Right atrium auricular region (tissue), 2 donors: Measurements from ENCODE around the gene NUB1. TPM values are rescaled to one million over a fixed set of nuclear protein-coding genes. Genes with fewer than 3 reads are reported as not detected.

Experiments
- DNase-seq: peaks from one replicate; pipeline ENCODE4 v3.0.0-alpha.2; 2019; ENCODE audit warnings: low spot score
- H3K27ac ChIP-seq, 2 donors: fragments of 200-600 bp; sonication (generic); 1 replicate in 1 of 2; 2 replicates in 1 of 2; pipeline ENCODE4 v1.5.1; 2016 to 2019
- H3K27me3 ChIP-seq, 2 donors: fragments of 200-600 bp; sonication (generic); one replicate each; pipeline versions ENCODE4 v1.5.1 to v1.6.0; 2017 to 2019
- H3K36me3 ChIP-seq: fragments of 200-600 bp; sonication (generic); one replicate; pipeline ENCODE4 v1.5.1; 2016
- H3K4me1 ChIP-seq, 2 donors: fragments of 200-600 bp; sonication (generic); one replicate each; pipeline versions ENCODE4 v1.5.1 to v1.6.0; 2017 to 2019
- H3K4me3 ChIP-seq, 2 donors: fragments of 200-600 bp; sonication (generic); 1 replicate in 1 of 2; 2 replicates in 1 of 2; pipeline ENCODE4 v1.5.1; 2017 to 2019; ENCODE audit warnings: mild to moderate bottlenecking in 1 of 2, moderate library complexity in 1 of 2
- H3K9me3 ChIP-seq, 2 donors: fragments of 200-600 bp; sonication (generic); one replicate each; pipeline ENCODE4 v1.5.1; 2019
- total RNA-seq, 2 donors: library from RNA; depleted of rRNA; stranded (reverse); fragments of >200 nt; gene quantifications; one replicate each; pipeline ENCODE4 v1.1.0, GENCODE V29; 2016
- TF ChIP-seq, protein P1 (sequence below), 2 donors: fragments of 200-600 bp; sonication (generic); IDR thresholded peaks; one replicate each; pipeline ENCODE4 v1.5.1; 2019; ENCODE audit warnings: antibody characterized with exemption in 2 of 2

The NUB1 gene
- total RNA-seq, 2 donors from 2014 or later: 33.5 to 39.6 TPM

DNA sequence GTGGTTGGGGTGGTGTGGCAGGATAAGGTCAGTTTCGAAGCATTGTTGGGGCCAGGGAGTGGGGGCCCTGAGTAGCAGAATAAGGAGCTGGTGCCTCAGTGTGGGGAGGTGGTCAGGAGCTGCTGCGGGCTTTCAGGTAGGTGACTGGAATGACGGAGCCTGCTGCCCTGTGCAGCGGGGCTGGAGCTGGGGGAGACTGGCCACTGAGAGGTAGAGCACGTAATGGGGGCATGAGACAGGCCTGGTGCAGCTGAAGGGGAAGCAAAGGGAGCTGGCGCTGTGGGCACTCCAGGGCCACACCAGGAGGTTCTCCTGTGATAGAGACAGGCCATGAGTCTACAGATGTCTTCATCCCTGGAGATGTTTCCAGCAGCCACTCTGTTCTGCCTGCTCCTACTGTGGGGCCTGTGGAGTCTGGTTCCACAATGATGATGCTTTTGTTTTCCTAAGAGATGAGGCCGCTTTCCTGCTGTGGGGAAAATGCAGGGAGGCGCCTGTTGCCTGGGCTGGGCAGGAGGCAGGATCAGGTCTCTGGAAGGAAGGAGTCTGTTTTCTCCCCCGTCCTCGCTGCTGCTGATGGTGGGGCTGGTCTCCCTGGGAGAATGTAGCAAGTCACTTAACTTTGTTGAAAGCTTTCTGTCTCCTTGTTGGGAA, 31.1 kb downstream of the NUB1 start:
- H3K4me1 ChIP-seq: peaks cover 0 to 4% of the 10 kb centered on the region in 2 donors
- H3K4me3 ChIP-seq: no peak overlapping the region
- H3K27ac ChIP-seq: no peak overlapping the region
- TF ChIP-seq, protein P1, sequence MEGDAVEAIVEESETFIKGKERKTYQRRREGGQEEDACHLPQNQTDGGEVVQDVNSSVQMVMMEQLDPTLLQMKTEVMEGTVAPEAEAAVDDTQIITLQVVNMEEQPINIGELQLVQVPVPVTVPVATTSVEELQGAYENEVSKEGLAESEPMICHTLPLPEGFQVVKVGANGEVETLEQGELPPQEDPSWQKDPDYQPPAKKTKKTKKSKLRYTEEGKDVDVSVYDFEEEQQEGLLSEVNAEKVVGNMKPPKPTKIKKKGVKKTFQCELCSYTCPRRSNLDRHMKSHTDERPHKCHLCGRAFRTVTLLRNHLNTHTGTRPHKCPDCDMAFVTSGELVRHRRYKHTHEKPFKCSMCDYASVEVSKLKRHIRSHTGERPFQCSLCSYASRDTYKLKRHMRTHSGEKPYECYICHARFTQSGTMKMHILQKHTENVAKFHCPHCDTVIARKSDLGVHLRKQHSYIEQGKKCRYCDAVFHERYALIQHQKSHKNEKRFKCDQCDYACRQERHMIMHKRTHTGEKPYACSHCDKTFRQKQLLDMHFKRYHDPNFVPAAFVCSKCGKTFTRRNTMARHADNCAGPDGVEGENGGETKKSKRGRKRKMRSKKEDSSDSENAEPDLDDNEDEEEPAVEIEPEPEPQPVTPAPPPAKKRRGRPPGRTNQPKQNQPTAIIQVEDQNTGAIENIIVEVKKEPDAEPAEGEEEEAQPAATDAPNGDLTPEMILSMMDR (IDR thresholded peaks at IDR 0.05): no peak
- H3K9me3 ChIP-seq: no peaks in the 10 kb centered on the region
- no peak for DNase-seq
- H3K36me3 ChIP-seq: peaks cover 66% of the 10 kb centered on the region
- H3K27me3 ChIP-seq: no peaks in the 10 kb centered on the region

DNA sequence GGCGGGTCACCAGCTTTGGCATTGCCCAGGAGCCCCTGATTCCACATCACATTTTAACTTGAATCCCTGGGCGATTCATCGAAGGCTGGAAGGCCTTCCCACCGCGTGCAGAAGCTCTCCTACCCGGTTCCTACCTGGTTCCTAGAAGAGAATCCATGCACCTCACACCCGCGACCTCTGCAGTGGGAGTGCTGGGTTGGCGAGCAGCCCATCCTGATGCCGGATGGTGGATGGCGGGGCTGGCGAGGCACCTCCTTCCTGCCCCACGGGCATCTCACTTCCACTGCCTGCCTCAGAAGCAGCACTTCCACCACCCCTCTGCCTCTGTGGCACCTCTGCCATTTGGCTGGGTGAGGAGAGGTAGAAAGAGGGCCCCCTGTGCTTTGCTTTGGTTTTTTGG, 32.0 kb downstream of the NUB1 start:
- Histone ChIP-seq H3K4me3 (no peak overlapping the region), H3K27me3 (no peaks in the 10 kb centered on the region), H3K4me1 (no peaks in the 10 kb centered on the region), H3K27ac (no peak overlapping the region), H3K9me3 (no peaks in the 10 kb centered on the region), H3K36me3 (peaks cover 72% of the 10 kb centered on the region)
- no peak for DNase-seq
- TF ChIP-seq, protein P1 (IDR thresholded peaks at IDR 0.05): no peak

DNA sequence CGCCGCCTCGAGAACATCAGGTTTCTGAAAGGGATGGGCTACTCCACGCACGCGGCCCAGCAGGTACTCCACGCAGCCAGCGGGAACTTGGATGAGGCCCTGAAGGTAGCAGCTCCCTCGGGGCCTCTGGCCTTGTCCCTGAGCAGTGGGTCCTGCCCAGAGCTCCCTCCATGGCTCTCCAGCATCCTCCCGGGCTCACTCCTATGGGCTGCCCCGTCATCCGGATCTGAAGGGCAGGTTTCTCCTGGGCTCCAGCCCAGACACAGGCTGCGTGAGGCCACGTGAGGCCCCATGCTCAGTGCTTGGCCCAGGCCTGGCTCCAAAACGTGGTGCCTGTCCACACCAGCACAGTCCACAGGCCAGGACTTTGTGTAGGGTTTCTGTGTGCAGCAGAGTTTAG, 32.5 kb downstream of the NUB1 start:
- Histone ChIP-seq H3K36me3 (peaks cover 68% of the 10 kb centered on the region), H3K27me3 (no peaks in the 10 kb centered on the region), H3K4me3 (no peak overlapping the region), H3K27ac (no peak overlapping the region), H3K4me1 (no peaks in the 10 kb centered on the region), H3K9me3 (no peaks in the 10 kb centered on the region)
- no peak for DNase-seq
- TF ChIP-seq, protein P1 (IDR thresholded peaks at IDR 0.05): no peak

DNA sequence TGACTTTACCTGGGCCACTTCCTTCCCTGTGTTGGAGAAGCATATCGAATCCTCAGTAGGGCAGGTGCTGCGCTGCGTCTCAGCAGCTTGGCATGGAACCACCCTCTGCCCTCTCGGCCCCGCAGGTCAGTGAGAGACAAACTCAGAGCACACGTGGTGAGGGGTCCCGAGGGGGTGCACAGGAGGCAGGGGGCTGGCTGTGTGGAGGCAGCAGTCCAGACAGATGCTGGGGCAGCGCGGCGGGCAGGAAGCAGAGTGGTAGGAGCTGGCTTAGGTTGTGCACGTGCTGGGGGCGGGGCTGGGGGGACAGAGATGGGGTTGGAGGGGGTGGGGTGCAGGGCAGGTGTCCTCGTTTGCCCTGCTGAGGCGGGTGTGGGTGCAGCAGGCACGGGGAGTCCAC, 33.1 kb downstream of the NUB1 start:
- TF ChIP-seq, protein P1 (IDR thresholded peaks at IDR 0.05): no peak
- H3K36me3 ChIP-seq: peaks cover 62% of the 10 kb centered on the region
- no peak overlapping the region for H3K27ac ChIP-seq
- H3K27me3 ChIP-seq: no peaks in the 10 kb centered on the region
- no peaks in the 10 kb centered on the region for H3K4me1 ChIP-seq
- no peaks in the 10 kb centered on the region for H3K9me3 ChIP-seq
- no peak overlapping the region for H3K4me3 ChIP-seq
- DNase-seq: no peak

DNA sequence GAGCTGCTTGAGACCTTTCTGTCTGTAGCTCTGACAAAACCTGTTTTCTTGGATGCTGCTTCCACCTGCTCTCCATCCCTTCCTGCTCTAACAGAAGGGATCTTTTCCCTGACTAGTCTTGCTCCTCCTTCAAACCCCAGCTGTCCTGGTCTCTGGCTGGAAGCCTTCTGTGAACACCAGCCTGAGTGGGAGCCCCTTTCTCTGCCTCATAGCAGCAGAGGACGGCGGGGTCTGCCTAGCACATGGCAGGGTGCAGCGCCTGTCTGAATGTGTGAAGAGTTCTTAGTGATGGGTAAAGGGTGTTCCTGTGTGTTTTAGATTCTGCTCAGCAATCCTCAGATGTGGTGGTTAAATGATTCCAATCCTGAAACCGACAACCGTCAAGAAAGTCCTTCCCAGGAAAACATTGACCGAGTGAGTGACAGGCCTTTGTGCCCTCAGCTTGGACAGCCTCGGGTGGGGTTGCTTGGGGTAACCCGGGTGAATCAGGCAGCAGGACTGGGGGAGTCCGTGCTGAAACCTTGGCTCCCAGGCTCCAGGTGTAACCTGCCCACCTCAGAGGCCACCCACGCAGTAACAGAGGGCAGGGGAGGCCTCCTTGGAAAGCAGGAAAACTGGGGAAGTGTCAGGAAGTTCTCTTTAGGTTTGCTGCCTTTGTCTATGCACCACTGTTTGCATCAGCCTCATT, 34.1 kb downstream of the NUB1 start:
- Histone ChIP-seq H3K36me3 (peaks cover 56% of the 10 kb centered on the region), H3K27ac (no peak overlapping the region), H3K4me1 (no peaks in the 10 kb centered on the region), H3K9me3 (no peaks in the 10 kb centered on the region), H3K4me3 (no peak overlapping the region), H3K27me3 (no peaks in the 10 kb centered on the region)
- TF ChIP-seq, protein P1 (IDR thresholded peaks at IDR 0.05): no peak
- no peak for DNase-seq
